Measurements from ENCODE around the gene ERBB4. TPM values are rescaled to one million over a fixed set of nuclear protein-coding genes. Genes with fewer than 3 reads are reported as not detected.

Gene ERBB4
- total RNA-seq, 1 experiment from 2014 or later, result 2.9 TPM

DNA sequence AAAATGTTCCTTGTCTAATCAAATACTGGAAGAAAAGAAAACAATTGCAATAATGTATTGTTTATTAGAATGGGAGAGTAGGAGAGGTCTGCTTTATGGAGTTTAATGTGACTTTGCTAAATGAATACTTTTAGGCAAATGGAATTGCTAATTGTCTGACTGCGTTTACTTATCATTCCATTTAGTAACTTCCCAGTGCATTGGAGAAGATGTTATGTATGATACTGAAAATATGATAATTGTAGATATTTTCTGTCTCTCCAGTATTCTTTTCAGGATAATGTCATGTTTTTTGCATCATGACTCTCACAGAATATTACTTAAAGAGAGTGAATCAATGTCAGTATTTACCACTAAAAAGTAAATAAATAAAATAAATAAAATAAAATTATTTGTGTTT, 8.1 kb upstream of the ERBB4 start:
- Mint-ChIP-seq H3K27me3 (ENCODE audit: unreplicated experiment) (no peaks in the 10 kb centered on the region), H3K36me3 (ENCODE audit: insufficient read depth, unreplicated experiment) (no peaks in the 10 kb centered on the region), H3K9me3 (ENCODE audit: low read depth, unreplicated experiment) (no peaks in the 10 kb centered on the region), H3K27ac (ENCODE audit: unreplicated experiment) (no peak overlapping the region), H3K4me3 (ENCODE audit: low read depth, unreplicated experiment) (no peak overlapping the region), H3K4me1 (ENCODE audit: low read depth, unreplicated experiment) (no peaks in the 10 kb centered on the region)
- no peak for DNase-seq
- intact Hi-C loops (cut with micrococcal nuclease; ENCODE audit: unreplicated experiment), result loop anchor here (5.0 kb wide), 3 partner anchors 664 to 1509 kb away; no protein-coding TSS in a partner anchor
- BruUV-seq (replicated peaks), result no TSS peak
- TF ChIP-seq, protein P1, sequence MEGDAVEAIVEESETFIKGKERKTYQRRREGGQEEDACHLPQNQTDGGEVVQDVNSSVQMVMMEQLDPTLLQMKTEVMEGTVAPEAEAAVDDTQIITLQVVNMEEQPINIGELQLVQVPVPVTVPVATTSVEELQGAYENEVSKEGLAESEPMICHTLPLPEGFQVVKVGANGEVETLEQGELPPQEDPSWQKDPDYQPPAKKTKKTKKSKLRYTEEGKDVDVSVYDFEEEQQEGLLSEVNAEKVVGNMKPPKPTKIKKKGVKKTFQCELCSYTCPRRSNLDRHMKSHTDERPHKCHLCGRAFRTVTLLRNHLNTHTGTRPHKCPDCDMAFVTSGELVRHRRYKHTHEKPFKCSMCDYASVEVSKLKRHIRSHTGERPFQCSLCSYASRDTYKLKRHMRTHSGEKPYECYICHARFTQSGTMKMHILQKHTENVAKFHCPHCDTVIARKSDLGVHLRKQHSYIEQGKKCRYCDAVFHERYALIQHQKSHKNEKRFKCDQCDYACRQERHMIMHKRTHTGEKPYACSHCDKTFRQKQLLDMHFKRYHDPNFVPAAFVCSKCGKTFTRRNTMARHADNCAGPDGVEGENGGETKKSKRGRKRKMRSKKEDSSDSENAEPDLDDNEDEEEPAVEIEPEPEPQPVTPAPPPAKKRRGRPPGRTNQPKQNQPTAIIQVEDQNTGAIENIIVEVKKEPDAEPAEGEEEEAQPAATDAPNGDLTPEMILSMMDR (IDR thresholded peaks at IDR 0.05; ENCODE audit: unreplicated experiment), result no peak
- CTCF ChIA-PET, result no interaction called here

DNA sequence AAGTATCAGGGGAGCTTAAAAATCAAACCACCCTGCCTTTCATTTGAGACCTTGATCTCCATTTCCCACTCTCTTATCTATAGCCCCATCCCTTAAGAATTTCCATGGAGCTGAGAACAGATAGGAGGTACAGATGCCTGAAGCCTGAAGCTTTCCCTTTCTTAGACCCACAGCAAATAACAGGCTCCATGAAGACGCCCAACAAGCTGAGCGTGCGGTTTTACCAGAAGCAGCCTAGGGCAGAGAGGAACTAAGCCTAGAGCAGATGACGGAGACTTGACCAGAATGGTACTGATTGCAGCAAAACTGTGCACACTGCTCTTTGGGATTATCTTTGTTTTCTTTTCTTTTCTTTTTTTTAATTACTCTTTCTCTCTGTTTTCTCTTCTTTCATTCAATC, 1.7 kb upstream of the ERBB4 start:
- CTCF ChIA-PET, result no interaction called here

DNA sequence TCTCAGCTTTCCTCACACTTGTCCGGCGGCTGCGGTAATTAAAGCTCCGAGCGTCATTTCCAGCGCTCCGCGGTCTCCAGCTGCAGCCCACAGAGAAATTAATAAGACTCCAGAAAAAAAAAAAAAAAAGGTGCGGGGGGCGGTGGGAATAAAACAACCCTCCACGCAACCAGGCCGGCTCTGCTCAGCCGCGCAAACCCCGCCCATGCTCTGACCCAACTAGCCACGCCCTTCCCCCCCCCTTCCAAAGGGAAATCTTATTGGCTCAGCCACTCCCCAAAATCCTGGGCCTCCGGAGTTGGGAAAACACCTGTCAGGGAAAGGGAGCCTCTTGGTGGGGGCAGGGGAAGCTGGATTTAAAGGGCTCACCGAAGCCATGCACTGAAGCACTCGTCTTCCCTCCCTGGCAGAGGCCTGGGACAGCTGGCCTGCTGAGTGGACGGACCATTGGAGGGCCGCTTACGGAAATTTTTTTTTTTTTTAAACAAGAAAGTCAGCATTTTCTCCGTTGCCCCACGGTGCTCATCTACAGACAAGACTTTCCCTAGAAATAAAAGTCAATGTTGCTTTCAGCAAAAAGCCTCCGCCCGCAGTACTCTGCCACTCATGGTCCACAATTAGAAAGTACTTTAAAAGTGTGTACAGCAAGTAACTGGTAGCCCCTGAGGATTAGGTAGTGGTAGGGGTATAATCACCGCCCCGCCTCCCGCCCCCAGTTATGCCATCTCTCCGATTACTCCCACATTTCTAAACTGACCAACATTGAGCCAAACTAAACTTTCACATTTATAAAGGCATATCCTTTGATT, 674 bp upstream of the ERBB4 start:
- Mint-ChIP-seq H3K4me1 (ENCODE audit: low read depth, unreplicated experiment) (peaks cover 17% of the 10 kb centered on the region), H3K9me3 (ENCODE audit: low read depth, unreplicated experiment) (no peaks in the 10 kb centered on the region), H3K27ac (ENCODE audit: unreplicated experiment) (peak overlapping the region; percentile 53), H3K27me3 (ENCODE audit: unreplicated experiment) (no peaks in the 10 kb centered on the region), H3K36me3 (ENCODE audit: insufficient read depth, unreplicated experiment) (peaks cover 33% of the 10 kb centered on the region), H3K4me3 (ENCODE audit: low read depth, unreplicated experiment) (peak overlapping the region; percentile 94)
- intact Hi-C loops (cut with micrococcal nuclease; ENCODE audit: unreplicated experiment), result no loop called here
- TF ChIP-seq, protein P1 (IDR thresholded peaks at IDR 0.05; ENCODE audit: unreplicated experiment), result no peak
- BruUV-seq (replicated peaks), result no TSS peak
- DNase-seq, result peak; percentile 80
- CTCF ChIA-PET, result interaction anchor here (0.5 to 0.6 kb wide), 2 partner anchors 341 to 1202 kb away, joined by 3 to 4 read pairs; no protein-coding TSS in a partner anchor

More for the DNA sequence above, 1.7 kb upstream of the ERBB4 start:
- DNase-seq, result no peak
- Mint-ChIP-seq H3K27me3 (ENCODE audit: unreplicated experiment) (no peaks in the 10 kb centered on the region), H3K4me1 (ENCODE audit: low read depth, unreplicated experiment) (peaks cover 17% of the 10 kb centered on the region), H3K27ac (ENCODE audit: unreplicated experiment) (no peak overlapping the region), H3K36me3 (ENCODE audit: insufficient read depth, unreplicated experiment) (peaks cover 33% of the 10 kb centered on the region), H3K4me3 (ENCODE audit: low read depth, unreplicated experiment) (no peak overlapping the region), H3K9me3 (ENCODE audit: low read depth, unreplicated experiment) (no peaks in the 10 kb centered on the region)
- intact Hi-C loops (cut with micrococcal nuclease; ENCODE audit: unreplicated experiment), result no loop called here
- no TSS peak for BruUV-seq (replicated peaks)
- TF ChIP-seq, protein P1 (IDR thresholded peaks at IDR 0.05; ENCODE audit: unreplicated experiment), result no peak

DNA sequence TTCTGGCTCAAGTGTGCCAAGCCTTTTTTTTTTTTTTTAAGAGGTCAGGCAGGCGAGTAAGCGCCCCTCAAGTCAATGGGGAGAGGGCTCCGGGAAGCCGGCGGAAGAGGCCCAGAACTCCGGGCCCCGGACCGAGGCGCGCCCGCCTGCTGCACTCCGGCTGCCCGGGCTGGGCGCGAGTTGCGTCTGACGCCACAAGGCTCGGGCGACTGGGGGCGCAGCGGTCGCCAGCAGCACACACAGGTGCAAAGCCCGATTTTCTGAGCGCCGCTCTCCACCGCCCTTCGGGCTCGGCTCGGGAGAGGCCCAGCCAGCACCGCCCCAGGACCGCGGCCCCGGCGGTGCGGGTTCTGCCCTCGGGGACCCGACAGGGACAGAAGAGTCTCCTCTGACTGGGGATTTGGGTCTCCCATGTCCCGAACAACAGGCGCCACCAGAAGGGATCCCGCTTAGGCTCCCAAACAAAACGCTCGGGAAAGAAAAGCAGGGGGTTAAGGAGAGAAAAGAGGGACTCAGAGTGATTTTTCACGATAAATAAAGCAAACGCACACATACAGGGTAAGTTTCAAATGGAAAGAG, 787 bp downstream of the ERBB4 start:
- DNase-seq, result peak; percentile 72
- intact Hi-C loops (cut with micrococcal nuclease; ENCODE audit: unreplicated experiment), result no loop called here
- TF ChIP-seq, protein P1 (IDR thresholded peaks at IDR 0.05; ENCODE audit: unreplicated experiment), result no peak
- H3K27me3 Mint-ChIP-seq (ENCODE audit: unreplicated experiment), result no peaks in the 10 kb centered on the region
- BruUV-seq (replicated peaks), result no TSS peak
- H3K4me3 Mint-ChIP-seq (ENCODE audit: low read depth, unreplicated experiment), result peak overlapping the region; percentile 94
- no peaks in the 10 kb centered on the region for H3K9me3 Mint-ChIP-seq (ENCODE audit: low read depth, unreplicated experiment)
- H3K4me1 Mint-ChIP-seq (ENCODE audit: low read depth, unreplicated experiment), result peaks cover 17% of the 10 kb centered on the region
- CTCF ChIA-PET, result no interaction called here
- H3K27ac Mint-ChIP-seq (ENCODE audit: unreplicated experiment), result peak overlapping the region; percentile 60
- H3K36me3 Mint-ChIP-seq (ENCODE audit: insufficient read depth, unreplicated experiment), result peaks cover 33% of the 10 kb centered on the region

Measured in Calu3 (cell line).